SK-N-SH (cell line): ENCODE results near the gene SPIN1. TPM values are rescaled to one million over a fixed set of nuclear protein-coding genes. Genes with fewer than 3 reads are reported as not detected.
A peak's percentile ranks its signal among the peaks of the same experiment; 100 is the strongest.

Experiments
- CTCF ChIA-PET: fragments of 300-600, 350-600 bp; formaldehyde crosslinking; extraction: SDS; loops from one replicate; lab custom pipeline; 2021; lab: Yijun Ruan, JAX
- POLR2A ChIA-PET: fragments of 350-600 bp; sonication (Branson Sonifier 250); formaldehyde crosslinking; extraction: SDS; loops from one replicate; lab custom pipeline; 2020; ENCODE audit warnings: antibody characterized with exemption, inconsistent platforms; lab: Yijun Ruan, JAX
- DNase-seq: peaks from one replicate; pipeline ENCODE4 v3.0.0; 2012
- H2AFZ ChIP-seq: fragments of 200-600 bp; sonication (generic); 2 replicates; pipeline ENCODE4 v1.8.1; 2016; ENCODE audit warnings: antibody characterized with exemption, mild to moderate bottlenecking, low read depth
- H3F3A ChIP-seq: fragments of 200-600 bp; sonication (generic); replicated peaks from 2 replicates; pipeline ENCODE3; 2016; ENCODE audit warnings: antibody characterized with exemption, mild to moderate bottlenecking; ENCODE audit not compliant: insufficient read depth
- H3K27ac ChIP-seq, 2 experiments: fragments of 200-500 bp in 1 of 2; fragments of 200-600 bp in 1 of 2; sonication (Bioruptor generic) in 1 of 2; sonication (generic), shearing (Covaris generic) in 1 of 2; 2 replicates each; pipeline versions ENCODE4 v1.5.1 to v1.6.1; 2014 to 2016; ENCODE audit warnings: low read depth in 2 of 2, inconsistent platforms in 1 of 2, low read length in 1 of 2, mild to moderate bottlenecking in 1 of 2, mixed read lengths in 1 of 2
- H3K27me3 ChIP-seq: fragments of 200-600 bp; sonication (generic), shearing (Covaris generic); 2 replicates; pipeline ENCODE4 v1.6.1; 2016; ENCODE audit warnings: mixed run types; ENCODE audit not compliant: insufficient read depth
- H3K36me3 ChIP-seq, 2 experiments: fragments of 200-500 bp in 1 of 2; fragments of 200-600 bp in 1 of 2; sonication (Bioruptor generic) in 1 of 2; sonication (generic) in 1 of 2; replicated peaks in 1 of 2; 2 replicates each; pipeline versions ENCODE3 to v1.5.1; 2014 to 2016; ENCODE audit warnings: low read length in 1 of 2, mild to moderate bottlenecking in 1 of 2; ENCODE audit not compliant: insufficient read depth in 2 of 2, control insufficient read depth in 1 of 2
- H3K4me1 ChIP-seq, 2 experiments: fragments of 200-500 bp in 1 of 2; fragments of 200-600 bp in 1 of 2; sonication (Bioruptor generic) in 1 of 2; sonication (generic), shearing (Covaris generic) in 1 of 2; 2 replicates each; pipeline versions ENCODE4 v1.5.1 to v1.6.1; 2014 to 2016; ENCODE audit warnings: low read depth in 1 of 2, low read length in 1 of 2, mixed run types in 1 of 2; ENCODE audit not compliant: insufficient read depth in 2 of 2, control insufficient read depth in 1 of 2
- H3K4me2 ChIP-seq: fragments of 200-600 bp; sonication (generic), shearing (Covaris generic); 2 replicates; pipeline ENCODE4 v1.6.1; 2017; ENCODE audit warnings: mixed run types
- H3K4me3 ChIP-seq, 2 experiments: fragments of 200-500 bp in 1 of 2; fragments of 200-600 bp in 1 of 2; sonication (Bioruptor generic) in 1 of 2; sonication (generic), shearing (Covaris generic) in 1 of 2; 2 replicates each; pipeline versions ENCODE4 v1.5.1 to v1.8.1; 2014 to 2016; ENCODE audit warnings: low read depth in 2 of 2, inconsistent platforms in 1 of 2, low read length in 1 of 2, mild to moderate bottlenecking in 1 of 2, mixed read lengths in 1 of 2, moderate library complexity in 1 of 2
- H3K79me2 ChIP-seq: fragments of 200-600 bp; sonication (generic); 2 replicates; pipeline ENCODE4 v1.8.1; 2017; ENCODE audit warnings: mild to moderate bottlenecking; ENCODE audit not compliant: insufficient read depth
- H3K9ac ChIP-seq: fragments of 200-600 bp; sonication (generic); 2 replicates; pipeline ENCODE4 v1.6.1; 2017; ENCODE audit warnings: mixed run types
- H3K9me2 ChIP-seq: fragments of 200-600 bp; sonication (generic); 2 replicates; pipeline ENCODE4 v1.6.1; 2017; ENCODE audit warnings: mixed run types
- H3K9me3 ChIP-seq: fragments of 200-600 bp; sonication (generic); 2 replicates; pipeline ENCODE4 v1.6.1; 2017; ENCODE audit warnings: mixed run types, mild to moderate bottlenecking, moderate library complexity
- H4K20me1 ChIP-seq: fragments of 200-600 bp; sonication (generic); 2 replicates; pipeline ENCODE4 v1.6.1; 2017; ENCODE audit warnings: mild to moderate bottlenecking, mixed run types; ENCODE audit not compliant: insufficient read depth
- ELF1 ChIP-seq: IDR thresholded peaks from 2 replicates; pipeline ENCODE4 v1.4.0; 2012
- EZH2phosphoT487 ChIP-seq: fragments of 200-600 bp; sonication (generic); IDR thresholded peaks from 2 replicates; pipeline ENCODE4 v1.6.1; 2017; ENCODE audit warnings: low read depth, mixed run types, mild to moderate bottlenecking, antibody characterized with exemption, moderate library complexity, borderline replicate concordance
- FOSL2 ChIP-seq: IDR thresholded peaks from 2 replicates; pipeline ENCODE4 v1.4.0; 2012; ENCODE audit warnings: low read depth, mild to moderate bottlenecking, moderate library complexity, borderline replicate concordance
- JUND ChIP-seq: IDR thresholded peaks from 2 replicates; pipeline ENCODE4 v1.4.0; 2012
- MXI1 ChIP-seq: IDR thresholded peaks from 2 replicates; pipeline ENCODE4 v1.6.1; 2012; ENCODE audit warnings: mild to moderate bottlenecking, low read depth, low read length, improper control_type of control experiment
- NRF1 ChIP-seq: IDR thresholded peaks from 2 replicates; pipeline ENCODE4 v1.6.1; 2012; ENCODE audit warnings: low read depth, mild to moderate bottlenecking, low read length
- POLR2AphosphoS5 ChIP-seq: IDR thresholded peaks from 2 replicates; pipeline ENCODE4 v1.6.1; 2012; ENCODE audit warnings: low read depth, low read length
- YY1 ChIP-seq: IDR thresholded peaks from 2 replicates; pipeline ENCODE4 v1.4.0; 2012; ENCODE audit warnings: low read depth, mild to moderate bottlenecking
- WGBS: methylation state at CpG from one replicate; pipeline ENCODE4 v1.1.6; 2017; ENCODE audit warnings: low lambda C conversion rate; 5-methylcytosine and 5-hydroxymethylcytosine counted together
- polyA plus RNA-seq, 3 experiments: library from polyadenylated mRNA; depleted of rRNA; stranded (reverse); fragments of >200 nt; gene quantifications; 2 replicates each; pipeline ENCODE4 v1.2.3, GENCODE V29; 2012
- TF ChIP-seq, protein P1 (sequence below): fragments of 150-350 bp; IDR thresholded peaks from 2 replicates; pipeline ENCODE4 v1.6.1; 2016; ENCODE audit warnings: mild to moderate bottlenecking, low read depth, low read length
- TF ChIP-seq, protein P2 (sequence below): fragments of 150-350 bp; IDR thresholded peaks from 2 replicates; pipeline ENCODE4 v1.6.1; 2017; ENCODE audit warnings: antibody characterized with exemption, low read length, low read depth, borderline replicate concordance

Gene SPIN1
- polyA plus RNA-seq, 1 of the 3 experiments (the other 2 are of a cell fraction), result 35.8 TPM

DNA sequence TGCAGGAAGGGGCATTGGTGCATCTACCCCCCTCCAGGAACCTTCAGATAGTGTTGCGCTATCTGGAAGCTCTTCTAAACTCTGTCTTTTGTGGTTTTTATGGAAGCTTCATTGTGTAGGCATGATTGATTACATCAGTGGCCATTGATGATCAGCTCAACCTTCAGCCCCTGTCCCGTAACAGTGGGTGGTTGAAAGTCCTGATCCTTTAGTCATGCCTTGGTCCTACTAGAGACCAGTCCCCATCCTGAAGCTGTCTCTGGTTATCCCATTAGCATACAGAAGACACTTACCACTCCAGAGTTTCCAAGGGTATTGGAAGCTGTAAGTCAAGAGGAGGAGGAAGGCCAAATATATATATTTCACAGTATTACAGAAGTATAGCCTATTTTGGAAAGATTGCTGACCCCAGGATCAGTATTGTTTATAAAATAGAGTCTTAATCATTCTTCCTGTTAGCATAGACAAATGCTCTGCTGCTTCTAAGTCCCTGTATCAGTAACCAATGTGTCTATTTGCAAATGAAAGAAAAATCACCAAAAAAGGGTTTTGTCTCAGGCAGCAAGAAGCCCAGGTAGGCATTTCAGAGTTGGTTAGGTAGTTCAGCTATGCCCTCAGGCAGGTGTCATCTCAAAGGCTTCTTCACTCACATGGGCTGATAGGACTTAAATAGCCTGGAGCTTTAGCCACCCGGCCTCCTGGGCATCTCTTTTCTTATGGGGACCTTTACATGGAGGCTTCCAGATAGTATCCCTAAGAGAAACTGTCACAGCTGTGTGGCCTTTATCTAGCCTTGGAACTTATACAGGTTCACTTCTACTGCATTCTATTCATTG is 41.6 kb downstream of the SPIN1 start (continued):
- TF ChIP-seq, protein P1, sequence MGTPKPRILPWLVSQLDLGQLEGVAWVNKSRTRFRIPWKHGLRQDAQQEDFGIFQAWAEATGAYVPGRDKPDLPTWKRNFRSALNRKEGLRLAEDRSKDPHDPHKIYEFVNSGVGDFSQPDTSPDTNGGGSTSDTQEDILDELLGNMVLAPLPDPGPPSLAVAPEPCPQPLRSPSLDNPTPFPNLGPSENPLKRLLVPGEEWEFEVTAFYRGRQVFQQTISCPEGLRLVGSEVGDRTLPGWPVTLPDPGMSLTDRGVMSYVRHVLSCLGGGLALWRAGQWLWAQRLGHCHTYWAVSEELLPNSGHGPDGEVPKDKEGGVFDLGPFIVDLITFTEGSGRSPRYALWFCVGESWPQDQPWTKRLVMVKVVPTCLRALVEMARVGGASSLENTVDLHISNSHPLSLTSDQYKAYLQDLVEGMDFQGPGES, result no peak
- TF ChIP-seq JUND (no peak), YY1 (no peak), MXI1 (no peak), EZH2phosphoT487 (no peak)

DNA sequence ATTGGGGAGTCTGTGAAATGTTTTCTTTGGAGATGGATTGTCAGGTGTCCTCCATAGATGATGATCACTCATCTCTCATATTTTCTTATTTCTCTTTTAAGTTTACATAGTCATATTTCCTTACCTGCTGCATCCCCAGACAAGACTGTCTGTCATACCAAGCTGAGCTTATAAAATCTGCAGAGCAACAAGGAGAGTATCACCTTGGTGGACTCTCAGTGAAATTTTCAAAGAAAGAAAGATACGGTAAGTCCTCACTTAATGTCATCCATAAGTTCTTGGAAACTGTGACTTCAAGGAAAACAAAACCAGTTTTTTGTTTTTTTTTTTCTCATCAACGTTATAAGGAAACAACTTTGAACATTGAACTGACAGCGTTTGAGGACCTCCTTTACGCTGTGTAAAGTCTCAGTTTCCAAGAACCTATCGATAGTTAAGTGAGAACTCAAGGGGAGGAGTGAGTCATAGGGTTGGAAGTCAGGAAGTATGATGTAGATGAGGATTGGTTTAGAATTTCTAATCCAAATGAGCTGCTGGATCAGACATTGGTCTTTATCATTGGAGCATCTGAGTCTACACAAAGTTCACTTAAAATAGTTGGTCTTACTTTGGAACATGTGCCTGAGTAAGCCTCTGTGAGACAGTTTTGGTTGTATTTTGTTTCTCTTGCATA is 45.5 kb downstream of the SPIN1 start:
- H3K36me3 ChIP-seq, result peaks cover 12 to 59% of the 10 kb centered on the region in 2 experiments
- CTCF ChIA-PET, result interaction anchor here (1.8 kb wide), 1 partner anchor 11 kb away, joined by 6 read pairs; no protein-coding TSS in a partner anchor

More for the DNA sequence above, 45.5 kb downstream of the SPIN1 start:
- Histone ChIP-seq H3K79me2 (peaks cover 86% of the 10 kb centered on the region), H3K4me3 (no peak overlapping the region), H3K4me1 (peaks cover 0 to 5% of the 10 kb centered on the region in 2 experiments; a peak in 2 of 4 replicates), H3K27me3 (no peaks in the 10 kb centered on the region), H2AFZ (no peak overlapping the region), H3K9ac (no peak overlapping the region), H3K27ac (peak overlapping the region in 1 of 2 experiments; percentile 2; a peak in 1 of 4 replicates), H3K9me3 (no peaks in the 10 kb centered on the region), H3K4me2 (no peak overlapping the region)
- no peak for DNase-seq
- 76% methylated on average over 5 of the region's 5 CpGs for WGBS
- POLR2A ChIA-PET, result no interaction called here
- peak; percentile 26; the same call in 1 of the 2 replicates for TF ChIP-seq ELF1
- TF ChIP-seq, protein P1, result no peak
- TF ChIP-seq NRF1, result no peak
- TF ChIP-seq JUND, result peak; percentile 42; the same call in 1 of the 2 replicates
- TF ChIP-seq POLR2AphosphoS5, result no peak
- TF ChIP-seq, protein P2, sequence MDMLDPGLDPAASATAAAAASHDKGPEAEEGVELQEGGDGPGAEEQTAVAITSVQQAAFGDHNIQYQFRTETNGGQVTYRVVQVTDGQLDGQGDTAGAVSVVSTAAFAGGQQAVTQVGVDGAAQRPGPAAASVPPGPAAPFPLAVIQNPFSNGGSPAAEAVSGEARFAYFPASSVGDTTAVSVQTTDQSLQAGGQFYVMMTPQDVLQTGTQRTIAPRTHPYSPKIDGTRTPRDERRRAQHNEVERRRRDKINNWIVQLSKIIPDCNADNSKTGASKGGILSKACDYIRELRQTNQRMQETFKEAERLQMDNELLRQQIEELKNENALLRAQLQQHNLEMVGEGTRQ, result no peak
- peak; percentile 56; the same call in 1 of the 2 replicates for TF ChIP-seq FOSL2
- TF ChIP-seq, all 33 proteins: peak for 3
- peaks cover 24% of the 10 kb centered on the region for H3F3A ChIP-seq
- no peaks in the 10 kb centered on the region for H3K9me2 ChIP-seq
- peaks cover 11% of the 10 kb centered on the region for H4K20me1 ChIP-seq
